ENCODE measurements around the gene ISG20. TPM values are rescaled to one million over a fixed set of nuclear protein-coding genes. Genes with fewer than 3 reads are reported as not detected.

The ISG20 gene
- total and polyA plus RNA-seq, 2 donors (not counting 3 experiments of a cell fraction or from before 2014, with no cell fraction given): 6.4 to 7.5 TPM

DNA sequence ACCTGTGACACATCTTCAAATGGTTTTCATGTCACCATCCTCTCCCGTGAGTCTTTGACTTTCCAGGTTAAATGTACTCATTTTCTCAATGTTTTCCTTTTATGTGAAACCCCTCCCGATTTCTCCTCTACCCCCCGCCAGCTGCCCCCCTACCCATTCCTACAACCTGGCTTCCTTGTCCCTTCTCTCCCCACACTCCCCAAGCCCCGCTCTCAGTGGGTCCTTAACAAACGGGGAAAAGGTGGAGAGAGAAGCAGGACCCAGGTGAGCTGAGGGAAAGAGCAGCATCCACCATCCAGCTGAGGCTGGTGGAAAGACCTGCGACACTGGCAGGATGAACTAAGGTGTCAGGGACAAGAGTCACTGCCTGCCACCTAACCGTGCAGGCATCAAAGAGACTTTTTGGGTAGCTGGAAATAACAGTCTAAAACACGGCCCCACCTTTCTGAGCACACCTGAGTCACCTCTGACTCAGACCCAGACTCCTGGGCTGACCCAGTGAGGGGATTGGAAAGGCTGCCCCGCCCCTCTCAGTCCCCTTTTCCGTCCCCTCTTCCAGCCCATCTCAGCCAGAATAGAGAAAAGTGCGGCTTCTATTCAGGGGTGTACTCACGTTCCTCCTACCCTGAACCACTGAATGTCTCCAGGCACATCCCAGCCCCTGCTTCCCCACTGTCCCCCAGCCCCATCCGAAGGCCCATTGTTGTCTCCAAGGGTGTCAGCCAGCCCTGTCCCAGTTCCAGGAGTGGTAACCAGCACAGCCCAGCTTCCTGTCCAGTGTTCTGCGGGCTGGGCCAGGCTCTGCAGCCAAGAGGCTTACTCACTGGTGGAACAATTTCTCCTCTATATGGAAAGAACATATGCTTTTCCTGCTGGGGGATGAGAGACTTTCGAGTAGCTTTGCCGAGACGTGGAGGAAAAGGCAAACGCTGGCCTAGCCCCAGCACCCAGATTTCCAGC is 20.4 kb downstream of the ISG20 start:
- ChIA-PET CTCF (interaction anchor here (0.7 to 6.1 kb wide), 8 partner anchors 9 to 245 kb away, joined by 3 to 126 read pairs (median 4); no protein-coding TSS in a partner anchor), POLR2A (interaction anchor here (0.6 kb wide), 1 partner anchor 63 kb away, joined by 7 read pairs; no protein-coding TSS in a partner anchor)
- Histone ChIP-seq H3K27ac (ENCODE audit: insufficient read depth, low read depth, low read length) (no peak overlapping the region), H3K9me3 (replicated peaks; ENCODE audit: control insufficient read depth, insufficient read depth, low read length) (no peaks in the 10 kb centered on the region), H3K9me1 (replicated peaks; ENCODE audit: control insufficient read depth, extremely low read depth, insufficient read depth, low read length) (no peaks in the 10 kb centered on the region), H4K20me1 (replicated peaks; ENCODE audit: control insufficient read depth, extremely low read depth, insufficient read depth, low read length) (no peaks in the 10 kb centered on the region), H3K4me1 (ENCODE audit: control insufficient read depth, extremely low read depth, insufficient read depth, low read length) (peaks cover 8% of the 10 kb centered on the region), H3K79me2 (ENCODE audit: control insufficient read depth, insufficient read depth, low read length) (no peaks in the 10 kb centered on the region), H2AFZ (ENCODE audit: low read depth, low read length) (peak overlapping the region; percentile 58), H3K36me3 (ENCODE audit: control insufficient read depth in 2 of 2, extremely low read depth in 1 of 2, insufficient read depth in 2 of 2, low read length in 2 of 2) (no peaks in the 10 kb centered on the region), H3K27me3 (ENCODE audit: control insufficient read depth in 2 of 2, insufficient read depth in 2 of 2, low read length in 2 of 2) (no peaks in the 10 kb centered on the region), H3K4me3 (replicated peaks in 1 of 3; ENCODE audit: insufficient read depth in 1 of 3, low read depth in 1 of 3, low read length in 3 of 3) (no peak overlapping the region), H3K4me2 (ENCODE audit: insufficient read depth, low read length) (no peak overlapping the region), H3K9ac (replicated peaks; ENCODE audit: extremely low read depth, insufficient read depth, low read length) (no peak overlapping the region)
- peak; percentile 64 for DNase-seq (ENCODE audit: low read depth, low spot score)
- dilution Hi-C loops (cut with MboI; ENCODE audit: extremely low pct_ligation_motif_present, low sequenced_read_pairs): no loop called here
- no TSS peak for BruUV-seq (replicated peaks)
- TF ChIP-seq, protein P1, sequence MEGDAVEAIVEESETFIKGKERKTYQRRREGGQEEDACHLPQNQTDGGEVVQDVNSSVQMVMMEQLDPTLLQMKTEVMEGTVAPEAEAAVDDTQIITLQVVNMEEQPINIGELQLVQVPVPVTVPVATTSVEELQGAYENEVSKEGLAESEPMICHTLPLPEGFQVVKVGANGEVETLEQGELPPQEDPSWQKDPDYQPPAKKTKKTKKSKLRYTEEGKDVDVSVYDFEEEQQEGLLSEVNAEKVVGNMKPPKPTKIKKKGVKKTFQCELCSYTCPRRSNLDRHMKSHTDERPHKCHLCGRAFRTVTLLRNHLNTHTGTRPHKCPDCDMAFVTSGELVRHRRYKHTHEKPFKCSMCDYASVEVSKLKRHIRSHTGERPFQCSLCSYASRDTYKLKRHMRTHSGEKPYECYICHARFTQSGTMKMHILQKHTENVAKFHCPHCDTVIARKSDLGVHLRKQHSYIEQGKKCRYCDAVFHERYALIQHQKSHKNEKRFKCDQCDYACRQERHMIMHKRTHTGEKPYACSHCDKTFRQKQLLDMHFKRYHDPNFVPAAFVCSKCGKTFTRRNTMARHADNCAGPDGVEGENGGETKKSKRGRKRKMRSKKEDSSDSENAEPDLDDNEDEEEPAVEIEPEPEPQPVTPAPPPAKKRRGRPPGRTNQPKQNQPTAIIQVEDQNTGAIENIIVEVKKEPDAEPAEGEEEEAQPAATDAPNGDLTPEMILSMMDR (IDR thresholded peaks at IDR 0.05; ENCODE audit: extremely low read depth in 1 of 2, insufficient read depth in 1 of 2, low read depth in 1 of 2, low read length in 2 of 2): no peak
- TF ChIP-seq JUN (IDR thresholded peaks at IDR 0.05; ENCODE audit: borderline replicate concordance, insufficient read depth, insufficient read length, low read depth) (no peak), MYC (IDR thresholded peaks at IDR 0.05; ENCODE audit: low read depth, low read length) (no peak), GATA2 (IDR thresholded peaks at IDR 0.05; ENCODE audit: insufficient read depth, insufficient read length, low read depth, low read length) (no peak), FOS (IDR thresholded peaks at IDR 0.05; ENCODE audit: borderline replicate concordance, insufficient read depth, low read length) (peak; percentile 37)
- TF ChIP-seq, protein P2, sequence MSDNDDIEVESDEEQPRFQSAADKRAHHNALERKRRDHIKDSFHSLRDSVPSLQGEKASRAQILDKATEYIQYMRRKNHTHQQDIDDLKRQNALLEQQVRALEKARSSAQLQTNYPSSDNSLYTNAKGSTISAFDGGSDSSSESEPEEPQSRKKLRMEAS (IDR thresholded peaks at IDR 0.05; ENCODE audit: insufficient read depth, insufficient read length): no peak
- intact Hi-C loops (cut with micrococcal nuclease): loop anchor here (5.0 kb wide), 1 partner anchor 43 kb away; no protein-coding TSS in a partner anchor
- FAIRE-seq: peak; percentile 93

Measured in endothelial cell of umbilical vein (primary cell).